HK-2 (cell line): ENCODE measurements around the gene PLEKHH3.
"Not testable (repeated sequence)": the region's sequence is repeated elsewhere in the genome, so short reads cannot be mapped to it uniquely, and the experiment has no call there.

Experiments used
- DNase-seq: peaks from one replicate; pipeline ENCODE4 v3.0.0-alpha.2; 2018; ENCODE audit not compliant: unreplicated experiment

The PLEKHH3 gene

GRCh38 chr17:42629411-42630009 is 47.3 kb downstream of the PLEKHH3 start:
- no peak for DNase-seq

DNA sequence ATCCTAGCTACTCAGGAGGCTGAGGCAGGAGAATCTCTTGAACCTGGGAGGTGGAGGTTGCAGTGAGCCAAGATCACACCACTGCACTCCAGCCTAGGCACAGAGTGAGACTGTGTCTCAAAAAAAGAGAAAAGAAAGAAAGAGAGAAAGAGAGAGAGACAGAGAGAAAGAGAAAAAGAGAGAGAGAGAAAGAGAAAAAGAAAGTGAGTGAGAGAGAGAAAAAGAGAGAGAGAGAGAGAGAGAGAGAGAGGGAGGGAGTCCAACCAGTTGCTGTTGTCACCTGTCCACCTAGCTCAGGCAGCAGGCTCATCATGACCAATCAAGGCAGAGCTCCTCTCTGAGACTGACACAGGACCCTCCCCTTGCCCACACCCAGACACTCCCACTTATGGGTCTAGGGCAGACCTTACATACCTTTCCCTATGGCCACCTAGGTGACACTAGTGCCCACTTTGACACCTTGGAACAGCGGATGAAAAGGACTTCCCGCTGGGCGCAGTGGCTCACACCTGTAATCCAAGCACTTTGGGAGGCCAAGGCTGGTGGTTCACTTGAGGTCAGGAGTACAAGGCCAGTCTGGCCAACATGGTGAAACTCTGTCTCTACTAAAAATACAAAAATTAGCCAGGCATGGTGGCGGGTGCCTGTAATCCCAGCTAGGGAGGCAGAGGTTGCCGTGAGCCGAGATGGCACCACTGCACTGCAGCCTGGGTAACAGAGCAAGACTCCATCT is 49.6 kb downstream of the PLEKHH3 start:
- not testable (repeated sequence) for DNase-seq

- DNase-seq, result no peak
Observed at GRCh38 chr17:42623732-42624596, 52.8 kb downstream of the PLEKHH3 start.

DNA sequence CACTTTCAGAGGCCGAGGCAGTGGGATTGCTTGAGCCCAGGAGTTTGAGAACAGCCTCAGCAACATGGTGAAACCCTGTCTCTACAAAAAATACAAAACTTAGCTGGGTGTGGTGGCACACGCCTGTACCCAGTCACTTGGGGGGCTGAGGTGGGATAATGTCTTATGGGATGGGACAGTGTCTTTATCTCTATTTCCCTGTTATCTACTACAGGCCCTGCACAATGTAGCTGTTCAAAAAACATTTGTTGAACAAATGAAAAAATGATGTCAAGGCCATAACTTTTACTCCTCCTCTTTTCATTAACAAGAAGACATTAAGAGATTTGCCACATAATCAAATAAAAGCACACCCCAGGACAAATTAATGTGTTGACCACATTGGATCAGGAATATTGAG is 53.5 kb downstream of the PLEKHH3 start:
- DNase-seq, result no peak

GRCh38 chr17:42621987-42622386 is 54.8 kb downstream of the PLEKHH3 start:
- not testable (repeated sequence) for DNase-seq

- DNase-seq, result peak; percentile 45
Observed at GRCh38 chr17:42618442-42619150, 58.2 kb downstream of the PLEKHH3 start.

GRCh38 chr17:42617956-42618431 is 58.8 kb downstream of the PLEKHH3 start:
- DNase-seq, result no peak
